H1 (cell line): ENCODE data around the gene LEMD1. TPM values are rescaled to one million over a fixed set of nuclear protein-coding genes. Genes with fewer than 3 reads are reported as not detected.

Experiments used
- CHD2 ChIP-seq: IDR thresholded peaks from 2 replicates; pipeline ENCODE4 v1.6.1; 2012; ENCODE audit warnings: low read length, improper control_type of control experiment
- CHD7 ChIP-seq: fragments of 300-600 bp; sonication (generic); IDR thresholded peaks from 2 replicates; pipeline ENCODE4 v1.7.1; 2012; ENCODE audit warnings: low read length, moderate library complexity, mild to moderate bottlenecking, inconsistent platforms; ENCODE audit not compliant: insufficient replicate concordance
- CTBP2 ChIP-seq: IDR thresholded peaks from 2 replicates; pipeline ENCODE4 v1.7.0; 2011; ENCODE audit warnings: borderline replicate concordance, mild to moderate bottlenecking, moderate library complexity, mixed read lengths, low read length; ENCODE audit not compliant: insufficient read depth, insufficient read length
- EGR1 ChIP-seq: IDR thresholded peaks from 2 replicates; pipeline ENCODE4 v1.6.1; 2011; ENCODE audit warnings: low read depth, low read length, borderline replicate concordance
- KDM4A ChIP-seq: IDR thresholded peaks from one replicate; pipeline ENCODE4 v1.7.1; 2012; ENCODE audit warnings: low read depth, mild to moderate bottlenecking, moderate library complexity, low read length, inconsistent platforms; ENCODE audit not compliant: severe bottlenecking
- KDM5A ChIP-seq: fragments of 200-600 bp; IDR thresholded peaks from 2 replicates; pipeline ENCODE4 v1.7.1; 2012; ENCODE audit warnings: mild to moderate bottlenecking, low read length, inconsistent platforms, mixed read lengths
- MAX ChIP-seq: IDR thresholded peaks from 2 replicates; pipeline ENCODE4 v1.6.1; 2012; ENCODE audit warnings: inconsistent platforms
- PHF8 ChIP-seq: fragments of 200-600 bp; sonication (generic); conservative IDR thresholded peaks from 2 replicates; pipeline ENCODE4 v1.7.1; 2012; ENCODE audit warnings: low read depth, mild to moderate bottlenecking, inconsistent platforms, low read length, moderate library complexity
- RFX5 ChIP-seq: IDR thresholded peaks from 2 replicates; pipeline ENCODE4 v1.6.1; 2011; ENCODE audit warnings: low read depth, low read length, improper control_type of control experiment, borderline replicate concordance
- TAF1 ChIP-seq: IDR thresholded peaks from 2 replicates; pipeline ENCODE4 v1.6.1; 2011; ENCODE audit warnings: mild to moderate bottlenecking, low read depth, low read length
- TAF7 ChIP-seq: optimal IDR thresholded peaks from 2 replicates; pipeline ENCODE3; 2011; ENCODE audit warnings: low read depth, mild to moderate bottlenecking, inconsistent platforms, low read length, moderate library complexity, borderline replicate concordance
- polyA plus RNA-seq, 7 experiments: library from polyadenylated mRNA; depleted of rRNA in 3 of 7; stranded (reverse) in 5 of 7; unstranded in 2 of 7; fragments of >200 nt in 5 of 7; fragments of 200-250 nt in 2 of 7; gene quantifications; 1 replicate in 5 of 7; 2 replicates in 1 of 7; 4 replicates in 1 of 7; pipeline versions ENCODE4 v1.2.1 to v1.2.3, GENCODE V29; 2011 to 2013; ENCODE audit warnings: missing spikeins in 2 of 7, mixed read lengths in 2 of 7
- total RNA-seq: library from RNA; stranded (reverse); fragmentation: NEBNext Ultra II Directional; extraction: Animal tissue kit (Norgen Biotek cat#: 25700); gene quantifications from 2 replicates; pipeline ENCODE4 v1.2.1, GENCODE V29; 2021

LEMD1 gene
- total and polyA plus RNA-seq, 2 of the 8 experiments (the other 6 are each of a cell fraction or from before 2014, with no cell fraction given): 10.0 to 10.5 TPM

DNA sequence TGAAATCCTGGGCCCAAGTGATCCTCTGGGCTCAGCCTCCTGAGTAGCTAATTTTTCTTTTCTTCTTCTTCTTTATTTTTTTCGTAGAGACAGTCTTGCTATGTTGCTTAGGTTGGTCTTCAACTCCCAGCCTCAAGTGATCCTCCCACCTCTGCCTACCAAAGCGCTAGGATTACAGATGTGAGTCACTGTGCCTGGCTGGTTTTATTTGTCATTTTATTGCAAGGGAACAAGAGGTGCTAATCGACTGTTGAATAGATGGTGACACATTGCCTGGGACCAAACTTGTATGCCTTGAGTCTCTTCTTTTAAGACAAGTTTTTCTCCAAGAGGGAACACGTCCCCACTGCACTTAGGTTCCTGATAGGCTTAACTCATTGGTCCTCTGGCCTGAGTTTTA, 45.1 kb downstream of the LEMD1 start (continued):
- no peak for TF ChIP-seq CHD7
- no peak for TF ChIP-seq PHF8
- no peak for TF ChIP-seq RFX5
- TF ChIP-seq CHD2: no peak
- no peak for TF ChIP-seq CTBP2
- TF ChIP-seq TAF1: no peak
- no peak for TF ChIP-seq MAX
- no peak for TF ChIP-seq KDM4A
- TF ChIP-seq TAF7: no peak
- TF ChIP-seq EGR1: no peak
- no peak for TF ChIP-seq KDM5A
